GM23338 (cell line): ENCODE measurements around the gene CYSTM1. TPM values are rescaled to one million over a fixed set of nuclear protein-coding genes. Genes with fewer than 3 reads are reported as not detected.

Source experiments
- ATAC-seq: fragments of 200-7000 bp; cut with Tn5 transposase; 3 replicates; pipeline ENCODE4 v1.9.1; 2020
- DNase-seq: peaks from one replicate; pipeline ENCODE4 v3.0.0-alpha.2; 2015; ENCODE audit warnings: low spot score
- H2AFZ ChIP-seq: fragments of 200-600 bp; sonication (generic); 2 replicates; pipeline ENCODE4 v1.8.0; 2016; ENCODE audit warnings: antibody characterized with exemption, mild to moderate bottlenecking, moderate library complexity
- H3F3A ChIP-seq: fragments of 200-600 bp; sonication (generic); replicated peaks from 2 replicates; pipeline ENCODE4 v1.8.0; 2017; ENCODE audit warnings: antibody characterized with exemption, mixed run types, low read depth
- H3K27ac ChIP-seq: fragments of 200-600 bp; sonication (generic); 2 replicates; pipeline ENCODE4 v1.6.1; 2016; ENCODE audit warnings: low read depth
- H3K27me3 ChIP-seq: fragments of 200-600 bp; sonication (generic); 2 replicates; pipeline ENCODE4 v1.8.0; 2016; ENCODE audit warnings: mild to moderate bottlenecking, mixed run types, moderate library complexity; ENCODE audit not compliant: insufficient read depth
- H3K36me3 ChIP-seq: fragments of 200-600 bp; sonication (generic); 2 replicates; pipeline ENCODE4 v1.8.0; 2016; ENCODE audit warnings: mild to moderate bottlenecking; ENCODE audit not compliant: insufficient read depth
- H3K4me1 ChIP-seq: fragments of 200-600 bp; sonication (generic); 2 replicates; pipeline ENCODE4 v1.8.0; 2016; ENCODE audit warnings: mild to moderate bottlenecking, moderate library complexity; ENCODE audit not compliant: insufficient read depth
- H3K4me2 ChIP-seq: fragments of 200-600 bp; sonication (generic); 2 replicates; pipeline ENCODE4 v1.7.1; 2017; ENCODE audit warnings: mixed run types
- H3K4me3 ChIP-seq: fragments of 200-600 bp; sonication (generic); 2 replicates; pipeline ENCODE4 v1.6.1; 2016; ENCODE audit warnings: mixed run types
- H3K79me2 ChIP-seq: fragments of 200-600 bp; sonication (generic); replicated peaks from 2 replicates; pipeline ENCODE4 v1.8.0; 2017; ENCODE audit warnings: mild to moderate bottlenecking; ENCODE audit not compliant: insufficient read depth
- H3K9me2 ChIP-seq: fragments of 200-600 bp; sonication (generic); 2 replicates; pipeline ENCODE4 v1.8.0; 2017; ENCODE audit not compliant: insufficient read depth
- H4K20me1 ChIP-seq: fragments of 200-600 bp; sonication (generic); replicated peaks from 2 replicates; pipeline ENCODE4 v1.8.0; 2017; ENCODE audit warnings: mild to moderate bottlenecking; ENCODE audit not compliant: insufficient read depth
- H3K27ac Mint-ChIP-seq: 2 replicates; pipeline ENCODE4 v1.8.0; 2020; ENCODE audit warnings: inconsistent platforms, mild to moderate bottlenecking, moderate library complexity, mixed read lengths
- H3K27me3 Mint-ChIP-seq: 3 replicates; pipeline ENCODE4 v1.8.0; 2022; ENCODE audit warnings: low read depth, mild to moderate bottlenecking, moderate library complexity, mixed read lengths, inconsistent platforms; ENCODE audit not compliant: insufficient read depth, poor library complexity
- H3K36me3 Mint-ChIP-seq: 3 replicates; pipeline ENCODE4 v1.8.0; 2021; ENCODE audit warnings: low read depth, mild to moderate bottlenecking, inconsistent platforms, moderate library complexity, mixed read lengths
- H3K4me1 Mint-ChIP-seq: 3 replicates; pipeline ENCODE4 v1.8.0; 2020; ENCODE audit warnings: mild to moderate bottlenecking, inconsistent platforms, mixed read lengths
- H3K4me3 Mint-ChIP-seq: 3 replicates; pipeline ENCODE4 v1.8.0; 2021; ENCODE audit warnings: moderate library complexity, mild to moderate bottlenecking, inconsistent platforms, mixed read lengths
- H3K9me3 Mint-ChIP-seq: 3 replicates; pipeline ENCODE4 v1.8.0; 2020; ENCODE audit warnings: moderate library complexity, mild to moderate bottlenecking, inconsistent platforms, mixed read lengths
- CREB1 ChIP-seq: fragments of 250-450 bp; sonication (Bioruptor Pico); IDR thresholded peaks from 2 replicates; pipeline ENCODE4 v1.5.0; 2020; ENCODE audit warnings: low read depth, mild to moderate bottlenecking, moderate library complexity
- EZH2 ChIP-seq: fragments of 200-600 bp; sonication (generic); IDR thresholded peaks from one replicate; pipeline ENCODE4 v1.8.0; 2017; ENCODE audit warnings: antibody characterized with exemption, mild to moderate bottlenecking, low read depth; ENCODE audit not compliant: unreplicated experiment
- EZH2phosphoT487 ChIP-seq: fragments of 200-600 bp; sonication (generic); IDR thresholded peaks from one replicate; pipeline ENCODE4 v1.8.1; 2018; ENCODE audit warnings: antibody characterized with exemption; ENCODE audit not compliant: unreplicated experiment
- JUNB ChIP-seq: IDR thresholded peaks from one replicate; pipeline ENCODE4 v1.6.1; 2016; ENCODE audit warnings: antibody characterized with exemption; ENCODE audit not compliant: unreplicated experiment
- NANOG ChIP-seq: IDR thresholded peaks from 2 replicates; pipeline ENCODE4 v1.6.1; 2016; ENCODE audit warnings: antibody characterized with exemption, borderline replicate concordance
- POLR2AphosphoS5 ChIP-seq: IDR thresholded peaks from 2 replicates; pipeline ENCODE4 v1.6.1; 2016; ENCODE audit warnings: antibody characterized with exemption, low read depth
- polyA plus RNA-seq: library from polyadenylated mRNA; unstranded; fragments of >200 nt; fragmentation: Nextera tagmentation; extraction: Ambion mirVana; gene quantifications from 2 replicates; pipeline ENCODE4 v1.2.1, GENCODE V29; 2016
- total RNA-seq: library from RNA; depleted of rRNA; stranded (reverse); fragments of >200 nt; shearing (Covaris generic); gene quantifications from 2 replicates; pipeline ENCODE4 v1.2.3, GENCODE V29; 2014
- TF ChIP-seq, protein P1 (sequence below), 2 experiments: fragments of 200-600 bp in 1 of 2; sonication (generic) in 1 of 2; conservative IDR thresholded peaks; 2 replicates each; pipeline versions ENCODE4 v1.5.1 to v1.6.1; 2016 to 2017; ENCODE audit warnings: antibody characterized with exemption in 2 of 2, low read depth in 2 of 2, mild to moderate bottlenecking in 2 of 2, moderate library complexity in 1 of 2
- TF ChIP-seq, protein P2 (sequence below): IDR thresholded peaks from one replicate; pipeline ENCODE4 v1.6.1; 2018; ENCODE audit warnings: antibody characterized with exemption; ENCODE audit not compliant: unreplicated experiment
- TF ChIP-seq, protein P3 (sequence below): IDR thresholded peaks from 2 replicates; pipeline ENCODE4 v1.6.1; 2016; ENCODE audit warnings: antibody characterized with exemption

Gene CYSTM1
- total and polyA plus RNA-seq, 2 experiments from 2014 or later = 14.4 to 46.0 TPM

DNA sequence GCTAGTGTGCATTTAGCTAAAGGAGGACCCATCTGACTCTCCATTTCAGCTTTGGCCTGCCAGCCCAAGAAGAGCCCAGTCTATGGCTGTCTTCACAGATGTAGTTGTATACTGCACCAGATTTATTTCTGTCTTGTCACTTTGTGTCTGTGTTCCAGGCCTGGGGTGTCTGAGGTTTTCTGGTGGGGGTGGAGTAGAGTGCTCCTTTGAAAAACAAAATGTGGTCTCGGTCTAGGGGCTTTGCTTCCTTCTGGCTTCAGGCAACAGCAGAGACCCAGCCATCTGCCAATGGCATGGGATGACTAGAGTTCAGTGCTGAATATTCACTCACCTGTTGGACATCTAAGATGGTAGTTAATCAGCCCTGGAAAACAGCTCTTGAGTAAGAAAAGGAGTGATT is 38.4 kb upstream of the CYSTM1 start:
- Mint-ChIP-seq H3K4me1 (peaks cover 6% of the 10 kb centered on the region), H3K36me3 (no peaks in the 10 kb centered on the region), H3K4me3 (no peak overlapping the region), H3K27me3 (no peaks in the 10 kb centered on the region), H3K27ac (no peak overlapping the region), H3K9me3 (no peaks in the 10 kb centered on the region)
- Histone ChIP-seq H3K27me3 (no peaks in the 10 kb centered on the region), H3K9me2 (no peaks in the 10 kb centered on the region), H3K4me2 (no peak overlapping the region), H3K36me3 (no peaks in the 10 kb centered on the region), H3K27ac (no peak overlapping the region), H3K4me1 (no peaks in the 10 kb centered on the region), H2AFZ (no peak overlapping the region), H3K4me3 (no peak overlapping the region), H4K20me1 (no peaks in the 10 kb centered on the region), H3K79me2 (no peaks in the 10 kb centered on the region), H3F3A (no peaks in the 10 kb centered on the region)
- DNase-seq (no peak), ATAC-seq (no peak)
- TF ChIP-seq NANOG (no peak), JUNB (no peak), EZH2 (no peak), CREB1 (CRISPR knock-in tag) (no peak), EZH2phosphoT487 (no peak), POLR2AphosphoS5 (no peak)
- TF ChIP-seq, protein P1, sequence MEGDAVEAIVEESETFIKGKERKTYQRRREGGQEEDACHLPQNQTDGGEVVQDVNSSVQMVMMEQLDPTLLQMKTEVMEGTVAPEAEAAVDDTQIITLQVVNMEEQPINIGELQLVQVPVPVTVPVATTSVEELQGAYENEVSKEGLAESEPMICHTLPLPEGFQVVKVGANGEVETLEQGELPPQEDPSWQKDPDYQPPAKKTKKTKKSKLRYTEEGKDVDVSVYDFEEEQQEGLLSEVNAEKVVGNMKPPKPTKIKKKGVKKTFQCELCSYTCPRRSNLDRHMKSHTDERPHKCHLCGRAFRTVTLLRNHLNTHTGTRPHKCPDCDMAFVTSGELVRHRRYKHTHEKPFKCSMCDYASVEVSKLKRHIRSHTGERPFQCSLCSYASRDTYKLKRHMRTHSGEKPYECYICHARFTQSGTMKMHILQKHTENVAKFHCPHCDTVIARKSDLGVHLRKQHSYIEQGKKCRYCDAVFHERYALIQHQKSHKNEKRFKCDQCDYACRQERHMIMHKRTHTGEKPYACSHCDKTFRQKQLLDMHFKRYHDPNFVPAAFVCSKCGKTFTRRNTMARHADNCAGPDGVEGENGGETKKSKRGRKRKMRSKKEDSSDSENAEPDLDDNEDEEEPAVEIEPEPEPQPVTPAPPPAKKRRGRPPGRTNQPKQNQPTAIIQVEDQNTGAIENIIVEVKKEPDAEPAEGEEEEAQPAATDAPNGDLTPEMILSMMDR (conservative IDR thresholded peaks at IDR 0.05; ENCODE audit: low read depth in 2 of 2) = no peak
- TF ChIP-seq, protein P2, sequence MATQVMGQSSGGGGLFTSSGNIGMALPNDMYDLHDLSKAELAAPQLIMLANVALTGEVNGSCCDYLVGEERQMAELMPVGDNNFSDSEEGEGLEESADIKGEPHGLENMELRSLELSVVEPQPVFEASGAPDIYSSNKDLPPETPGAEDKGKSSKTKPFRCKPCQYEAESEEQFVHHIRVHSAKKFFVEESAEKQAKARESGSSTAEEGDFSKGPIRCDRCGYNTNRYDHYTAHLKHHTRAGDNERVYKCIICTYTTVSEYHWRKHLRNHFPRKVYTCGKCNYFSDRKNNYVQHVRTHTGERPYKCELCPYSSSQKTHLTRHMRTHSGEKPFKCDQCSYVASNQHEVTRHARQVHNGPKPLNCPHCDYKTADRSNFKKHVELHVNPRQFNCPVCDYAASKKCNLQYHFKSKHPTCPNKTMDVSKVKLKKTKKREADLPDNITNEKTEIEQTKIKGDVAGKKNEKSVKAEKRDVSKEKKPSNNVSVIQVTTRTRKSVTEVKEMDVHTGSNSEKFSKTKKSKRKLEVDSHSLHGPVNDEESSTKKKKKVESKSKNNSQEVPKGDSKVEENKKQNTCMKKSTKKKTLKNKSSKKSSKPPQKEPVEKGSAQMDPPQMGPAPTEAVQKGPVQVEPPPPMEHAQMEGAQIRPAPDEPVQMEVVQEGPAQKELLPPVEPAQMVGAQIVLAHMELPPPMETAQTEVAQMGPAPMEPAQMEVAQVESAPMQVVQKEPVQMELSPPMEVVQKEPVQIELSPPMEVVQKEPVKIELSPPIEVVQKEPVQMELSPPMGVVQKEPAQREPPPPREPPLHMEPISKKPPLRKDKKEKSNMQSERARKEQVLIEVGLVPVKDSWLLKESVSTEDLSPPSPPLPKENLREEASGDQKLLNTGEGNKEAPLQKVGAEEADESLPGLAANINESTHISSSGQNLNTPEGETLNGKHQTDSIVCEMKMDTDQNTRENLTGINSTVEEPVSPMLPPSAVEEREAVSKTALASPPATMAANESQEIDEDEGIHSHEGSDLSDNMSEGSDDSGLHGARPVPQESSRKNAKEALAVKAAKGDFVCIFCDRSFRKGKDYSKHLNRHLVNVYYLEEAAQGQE = no peak
- TF ChIP-seq, protein P3, sequence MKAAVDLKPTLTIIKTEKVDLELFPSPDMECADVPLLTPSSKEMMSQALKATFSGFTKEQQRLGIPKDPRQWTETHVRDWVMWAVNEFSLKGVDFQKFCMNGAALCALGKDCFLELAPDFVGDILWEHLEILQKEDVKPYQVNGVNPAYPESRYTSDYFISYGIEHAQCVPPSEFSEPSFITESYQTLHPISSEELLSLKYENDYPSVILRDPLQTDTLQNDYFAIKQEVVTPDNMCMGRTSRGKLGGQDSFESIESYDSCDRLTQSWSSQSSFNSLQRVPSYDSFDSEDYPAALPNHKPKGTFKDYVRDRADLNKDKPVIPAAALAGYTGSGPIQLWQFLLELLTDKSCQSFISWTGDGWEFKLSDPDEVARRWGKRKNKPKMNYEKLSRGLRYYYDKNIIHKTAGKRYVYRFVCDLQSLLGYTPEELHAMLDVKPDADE = no peak

DNA sequence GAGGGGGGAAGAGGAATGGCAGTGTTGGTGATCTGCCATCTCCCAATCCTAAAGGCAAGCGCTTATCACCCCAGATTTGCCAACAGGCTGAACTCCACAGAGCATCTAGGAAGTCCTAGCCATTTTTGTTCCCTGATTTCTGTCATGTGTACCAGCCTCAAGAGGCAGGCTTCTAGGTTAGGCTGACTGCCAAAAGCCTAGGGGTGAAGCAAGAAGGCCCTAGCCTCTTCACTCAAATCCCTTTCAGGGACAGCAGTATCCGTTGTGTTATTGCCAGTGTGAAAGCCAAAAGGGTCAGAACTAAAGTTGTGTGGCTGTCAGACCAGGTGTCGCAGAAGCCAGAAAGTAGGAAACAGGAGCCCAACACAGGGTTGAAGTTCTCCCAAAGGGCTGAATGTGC is 34.6 kb upstream of the CYSTM1 start:
- Histone ChIP-seq H3K4me2 (no peak overlapping the region), H3F3A (no peaks in the 10 kb centered on the region), H2AFZ (no peak overlapping the region), H3K9me2 (no peaks in the 10 kb centered on the region), H3K27me3 (peaks cover 11% of the 10 kb centered on the region), H3K79me2 (no peaks in the 10 kb centered on the region), H3K4me1 (no peaks in the 10 kb centered on the region; the same call in 1 of the 2 replicates), H3K36me3 (no peaks in the 10 kb centered on the region), H3K27ac (no peak overlapping the region), H3K4me3 (no peak overlapping the region), H4K20me1 (0 out of 2 replicates have a peak, but pooled peaks cover 3% of the 10 kb centered on the region)
- H3K27ac Mint-ChIP-seq = no peak overlapping the region
- no peak overlapping the region for H3K4me3 Mint-ChIP-seq
- no peaks in the 10 kb centered on the region for H3K36me3 Mint-ChIP-seq
- H3K9me3 Mint-ChIP-seq = no peaks in the 10 kb centered on the region
- DNase-seq (no peak), ATAC-seq (no peak)
- peaks cover 4% of the 10 kb centered on the region; the same call in 2 of the 3 replicates for H3K4me1 Mint-ChIP-seq
- H3K27me3 Mint-ChIP-seq = peaks cover 12% of the 10 kb centered on the region
- TF ChIP-seq, protein P3 = no peak
- TF ChIP-seq EZH2phosphoT487 (no peak), CREB1 (CRISPR knock-in tag) (no peak)
- TF ChIP-seq, protein P1 (conservative IDR thresholded peaks at IDR 0.05; ENCODE audit: low read depth in 2 of 2) = no peak
